Measurements from ENCODE around the gene INVS. TPM values are rescaled to one million over a fixed set of nuclear protein-coding genes. Genes with fewer than 3 reads are reported as not detected.

INVS gene
- total and polyA plus RNA-seq, 4 donors, result 5.7 to 28.1 (median 10.0) TPM

DNA sequence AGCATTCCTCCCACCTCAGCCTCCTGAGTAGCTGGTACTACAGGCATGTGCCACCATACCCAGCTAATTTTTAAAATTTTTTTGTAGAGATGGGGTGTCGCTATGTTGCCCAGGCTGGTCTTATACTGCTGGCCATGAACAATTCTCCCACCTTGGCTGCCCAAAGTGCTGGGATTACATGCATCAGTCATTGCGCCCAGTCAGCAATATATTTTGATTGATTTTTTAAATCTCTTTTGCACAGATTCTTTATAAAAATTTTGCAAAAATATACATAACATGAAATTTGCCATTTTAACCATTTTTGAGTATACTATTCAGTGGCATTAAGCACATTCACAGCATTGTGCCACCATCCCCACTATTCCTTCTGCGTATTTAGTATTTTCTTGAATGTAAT lies 94.0 kb downstream of the INVS start:
- over 99% methylated on average over 3 of the region's 3 CpGs for WGBS
- Histone ChIP-seq H3K36me3 (ENCODE audit: control insufficient read depth in 4 of 4, insufficient read depth in 3 of 4, low read depth in 1 of 4, low read length in 3 of 4) (peaks cover 0 to 6% (median under 1%) of the 10 kb centered on the region in 4 donors), H3K4me3 (ENCODE audit: low read depth in 1 of 3, low read length in 3 of 3) (no peak overlapping the region), H3K27ac (ENCODE audit: low read depth in 1 of 2, low read length in 2 of 2) (no peak overlapping the region), H3K9ac (ENCODE audit: low read depth in 1 of 2, low read length in 2 of 2) (no peak overlapping the region), H3K4me1 (ENCODE audit: control insufficient read depth in 4 of 4, insufficient read depth in 4 of 4, low read length in 3 of 4) (no peaks in the 10 kb centered on the region), H3K27me3 (ENCODE audit: control insufficient read depth in 4 of 4, insufficient read depth in 4 of 4, low read length in 3 of 4) (no peaks in the 10 kb centered on the region), H3K9me3 (ENCODE audit: control insufficient read depth in 4 of 4, low read length in 3 of 4) (peaks cover 0 to 12% (median 3%) of the 10 kb centered on the region in 4 donors)
- DNase-seq (ENCODE audit: low spot score), result no peak
- TF ChIP-seq, protein P1, sequence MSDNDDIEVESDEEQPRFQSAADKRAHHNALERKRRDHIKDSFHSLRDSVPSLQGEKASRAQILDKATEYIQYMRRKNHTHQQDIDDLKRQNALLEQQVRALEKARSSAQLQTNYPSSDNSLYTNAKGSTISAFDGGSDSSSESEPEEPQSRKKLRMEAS (IDR thresholded peaks at IDR 0.05), result no peak
- TF ChIP-seq ATF3 (IDR thresholded peaks at IDR 0.05), result no peak
- TF ChIP-seq, protein P2, sequence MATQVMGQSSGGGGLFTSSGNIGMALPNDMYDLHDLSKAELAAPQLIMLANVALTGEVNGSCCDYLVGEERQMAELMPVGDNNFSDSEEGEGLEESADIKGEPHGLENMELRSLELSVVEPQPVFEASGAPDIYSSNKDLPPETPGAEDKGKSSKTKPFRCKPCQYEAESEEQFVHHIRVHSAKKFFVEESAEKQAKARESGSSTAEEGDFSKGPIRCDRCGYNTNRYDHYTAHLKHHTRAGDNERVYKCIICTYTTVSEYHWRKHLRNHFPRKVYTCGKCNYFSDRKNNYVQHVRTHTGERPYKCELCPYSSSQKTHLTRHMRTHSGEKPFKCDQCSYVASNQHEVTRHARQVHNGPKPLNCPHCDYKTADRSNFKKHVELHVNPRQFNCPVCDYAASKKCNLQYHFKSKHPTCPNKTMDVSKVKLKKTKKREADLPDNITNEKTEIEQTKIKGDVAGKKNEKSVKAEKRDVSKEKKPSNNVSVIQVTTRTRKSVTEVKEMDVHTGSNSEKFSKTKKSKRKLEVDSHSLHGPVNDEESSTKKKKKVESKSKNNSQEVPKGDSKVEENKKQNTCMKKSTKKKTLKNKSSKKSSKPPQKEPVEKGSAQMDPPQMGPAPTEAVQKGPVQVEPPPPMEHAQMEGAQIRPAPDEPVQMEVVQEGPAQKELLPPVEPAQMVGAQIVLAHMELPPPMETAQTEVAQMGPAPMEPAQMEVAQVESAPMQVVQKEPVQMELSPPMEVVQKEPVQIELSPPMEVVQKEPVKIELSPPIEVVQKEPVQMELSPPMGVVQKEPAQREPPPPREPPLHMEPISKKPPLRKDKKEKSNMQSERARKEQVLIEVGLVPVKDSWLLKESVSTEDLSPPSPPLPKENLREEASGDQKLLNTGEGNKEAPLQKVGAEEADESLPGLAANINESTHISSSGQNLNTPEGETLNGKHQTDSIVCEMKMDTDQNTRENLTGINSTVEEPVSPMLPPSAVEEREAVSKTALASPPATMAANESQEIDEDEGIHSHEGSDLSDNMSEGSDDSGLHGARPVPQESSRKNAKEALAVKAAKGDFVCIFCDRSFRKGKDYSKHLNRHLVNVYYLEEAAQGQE (IDR thresholded peaks at IDR 0.05), result no peak
- no peak for TF ChIP-seq FOXA2 (IDR thresholded peaks at IDR 0.05)
- TF ChIP-seq RAD21 (IDR thresholded peaks at IDR 0.05), result no peak
- TF ChIP-seq ZBTB33 (IDR thresholded peaks at IDR 0.05), result no peak
- no peak for TF ChIP-seq EGR1 (IDR thresholded peaks at IDR 0.05; ENCODE audit: low read depth in 2 of 2)
- TF ChIP-seq YY1 (IDR thresholded peaks at IDR 0.05), result no peak
- no peak for TF ChIP-seq FOXA1 (IDR thresholded peaks at IDR 0.05)

DNA sequence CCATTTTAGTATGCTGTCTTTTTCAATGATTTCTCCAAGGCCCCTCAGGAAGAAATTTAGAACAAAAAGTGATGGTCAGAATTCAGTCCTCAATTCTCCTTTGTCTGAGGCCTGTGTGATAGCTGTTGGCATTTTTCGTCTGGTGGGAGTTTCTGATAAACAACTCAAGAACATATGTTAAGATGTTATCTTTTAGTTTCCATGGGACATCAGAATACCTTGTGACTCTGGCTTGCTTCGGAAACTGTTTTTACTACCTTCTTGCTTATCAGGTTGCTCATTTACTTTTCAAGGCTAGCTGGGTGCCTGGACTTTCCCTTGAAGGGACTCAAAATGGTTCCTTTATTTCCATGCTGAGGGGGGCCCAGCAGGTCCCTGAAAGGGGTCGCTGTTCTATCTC lies 97.2 kb downstream of the INVS start:
- no peaks in the 10 kb centered on the region for H3K27me3 ChIP-seq (ENCODE audit: control insufficient read depth in 4 of 4, insufficient read depth in 4 of 4, low read length in 3 of 4)
- H3K9ac ChIP-seq (ENCODE audit: low read depth in 1 of 2, low read length in 2 of 2), result no peak overlapping the region
- no peak overlapping the region for H3K27ac ChIP-seq (ENCODE audit: low read depth in 1 of 2, low read length in 2 of 2)
- H3K36me3 ChIP-seq (ENCODE audit: control insufficient read depth in 4 of 4, insufficient read depth in 3 of 4, low read depth in 1 of 4, low read length in 3 of 4), result peaks cover 0 to 6% (median 0%) of the 10 kb centered on the region in 4 donors
- 92% methylated on average over 3 of the region's 3 CpGs for WGBS
- no peak overlapping the region for H3K4me3 ChIP-seq (ENCODE audit: low read depth in 1 of 3, low read length in 3 of 3)
- no peaks in the 10 kb centered on the region for H3K4me1 ChIP-seq (ENCODE audit: control insufficient read depth in 4 of 4, insufficient read depth in 4 of 4, low read length in 3 of 4)
- H3K9me3 ChIP-seq (ENCODE audit: control insufficient read depth in 4 of 4, low read length in 3 of 4), result no peaks in the 10 kb centered on the region
- TF ChIP-seq HNF4A (conservative IDR thresholded peaks at IDR 0.05) (no peak), CTCF (IDR thresholded peaks at IDR 0.05; ENCODE audit: low read depth, low read length, missing input control) (no peak), FOXA1 (IDR thresholded peaks at IDR 0.05) (no peak), ATF3 (IDR thresholded peaks at IDR 0.05) (no peak), GABPA (IDR thresholded peaks at IDR 0.05 in 1 of 2, conservative IDR thresholded peaks at IDR 0.05 in 1 of 2) (no peak), YY1 (IDR thresholded peaks at IDR 0.05) (no peak)
- no peak for DNase-seq (ENCODE audit: low spot score)

Measured in liver (tissue), 9 donors.